Measurements from ENCODE around the gene CRLF1.
A peak's percentile ranks its signal among the peaks of the same experiment; 100 is the strongest.

Gene CRLF1

GRCh38 chr19:18589380-18590272, 17.0 kb downstream of the CRLF1 start:
- TF ChIP-seq ZFX (IDR thresholded peaks at IDR 0.05; ENCODE audit: borderline replicate concordance) = no peak
- TF ChIP-seq, protein P1, sequence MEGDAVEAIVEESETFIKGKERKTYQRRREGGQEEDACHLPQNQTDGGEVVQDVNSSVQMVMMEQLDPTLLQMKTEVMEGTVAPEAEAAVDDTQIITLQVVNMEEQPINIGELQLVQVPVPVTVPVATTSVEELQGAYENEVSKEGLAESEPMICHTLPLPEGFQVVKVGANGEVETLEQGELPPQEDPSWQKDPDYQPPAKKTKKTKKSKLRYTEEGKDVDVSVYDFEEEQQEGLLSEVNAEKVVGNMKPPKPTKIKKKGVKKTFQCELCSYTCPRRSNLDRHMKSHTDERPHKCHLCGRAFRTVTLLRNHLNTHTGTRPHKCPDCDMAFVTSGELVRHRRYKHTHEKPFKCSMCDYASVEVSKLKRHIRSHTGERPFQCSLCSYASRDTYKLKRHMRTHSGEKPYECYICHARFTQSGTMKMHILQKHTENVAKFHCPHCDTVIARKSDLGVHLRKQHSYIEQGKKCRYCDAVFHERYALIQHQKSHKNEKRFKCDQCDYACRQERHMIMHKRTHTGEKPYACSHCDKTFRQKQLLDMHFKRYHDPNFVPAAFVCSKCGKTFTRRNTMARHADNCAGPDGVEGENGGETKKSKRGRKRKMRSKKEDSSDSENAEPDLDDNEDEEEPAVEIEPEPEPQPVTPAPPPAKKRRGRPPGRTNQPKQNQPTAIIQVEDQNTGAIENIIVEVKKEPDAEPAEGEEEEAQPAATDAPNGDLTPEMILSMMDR (IDR thresholded peaks at IDR 0.05) = no peak
- peak overlapping the region; percentile 91 for H3K27ac ChIP-seq

GRCh38 chr19:18588611-18589379, 17.8 kb downstream of the CRLF1 start, which contains the start of gene REX1BD:
REX1BD (plus strand) TSS chr19:18588798; CDS start chr19:18588802, 4 bp downstream.
- peak within 1 kb of the TSS; percentile 91 for H3K27ac ChIP-seq
- TF ChIP-seq, protein P1 (IDR thresholded peaks at IDR 0.05) = peak; percentile 97
- no peak for TF ChIP-seq ZFX (IDR thresholded peaks at IDR 0.05; ENCODE audit: borderline replicate concordance)

- H3K27ac ChIP-seq = peak overlapping the region; percentile 91
- TF ChIP-seq, protein P1 (IDR thresholded peaks at IDR 0.05) = no peak
- TF ChIP-seq ZFX (IDR thresholded peaks at IDR 0.05; ENCODE audit: borderline replicate concordance) = no peak
Measured at GRCh38 chr19:18587962-18588610, 18.5 kb downstream of the CRLF1 start.

GRCh38 chr19:18587561-18587960, 19.0 kb downstream of the CRLF1 start:
- no peak overlapping the region for H3K27ac ChIP-seq
- TF ChIP-seq ZFX (IDR thresholded peaks at IDR 0.05; ENCODE audit: borderline replicate concordance) = no peak
- TF ChIP-seq, protein P1 (IDR thresholded peaks at IDR 0.05) = no peak

- no peak overlapping the region for H3K27ac ChIP-seq
- TF ChIP-seq, protein P1 (IDR thresholded peaks at IDR 0.05) = no peak
- no peak for TF ChIP-seq ZFX (IDR thresholded peaks at IDR 0.05; ENCODE audit: borderline replicate concordance)
Measured at GRCh38 chr19:18586306-18586705, 20.3 kb downstream of the CRLF1 start.

DNA sequence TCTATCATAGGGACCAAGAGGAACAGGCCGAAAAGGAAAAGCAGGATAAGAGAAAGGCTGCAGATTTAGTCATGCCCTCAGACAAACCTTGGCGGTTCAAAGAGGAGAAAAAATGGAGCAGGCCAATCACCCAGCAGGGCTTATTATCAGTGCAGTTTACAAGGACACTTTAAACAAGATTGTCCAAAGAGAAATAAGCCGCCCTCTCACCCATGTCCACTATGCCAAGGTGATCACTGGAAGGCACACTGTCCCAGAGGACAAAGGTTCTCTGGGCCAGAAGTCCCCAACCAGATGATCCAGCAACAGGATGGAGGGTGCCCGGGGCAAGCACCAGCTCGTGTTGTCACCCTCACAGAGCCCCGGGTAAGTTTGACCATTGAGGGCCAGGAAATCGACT, 26.3 kb downstream of the CRLF1 start:
- TF ChIP-seq, protein P1 (IDR thresholded peaks at IDR 0.05) = no peak
- TF ChIP-seq ZFX (IDR thresholded peaks at IDR 0.05; ENCODE audit: borderline replicate concordance) = no peak
- H3K27ac ChIP-seq = no peak overlapping the region

Measured in 22Rv1 (cell line).